Measurements from ENCODE around the gene MROH2B.

GRCh38 chr5:41004931-41005330 is 66.2 kb downstream of the MROH2B start:
- TF ChIP-seq FOXJ3 (CRISPR knock-in tag; IDR thresholded peaks at IDR 0.05; ENCODE audit: borderline replicate concordance), result no peak
- no peak for TF ChIP-seq CENPBD1 (CRISPR knock-in tag; IDR thresholded peaks at IDR 0.05; ENCODE audit: borderline replicate concordance, low read depth)
- no peak for TF ChIP-seq TCF7 (IDR thresholded peaks at IDR 0.05; ENCODE audit: low read depth)
- TF ChIP-seq MZF1 (CRISPR knock-in tag; IDR thresholded peaks at IDR 0.05; ENCODE audit: borderline replicate concordance), result no peak
- TF ChIP-seq ARID2 (CRISPR knock-in tag; IDR thresholded peaks at IDR 0.05; ENCODE audit: borderline replicate concordance), result no peak
- no peak for TF ChIP-seq SMAD9 (CRISPR knock-in tag; IDR thresholded peaks at IDR 0.05)
- TF ChIP-seq CTCF (CRISPR knock-in tag; IDR thresholded peaks at IDR 0.05), result no peak
- TF ChIP-seq ZNF770 (CRISPR knock-in tag; IDR thresholded peaks at IDR 0.05), result no peak

All from HepG2 (cell line).